H1 (cell line): ENCODE results near the gene LRG1.

ENCODE experiments used
- TF ChIP-seq, protein P1 (sequence below), 3 experiments: IDR thresholded peaks; 1 replicate in 2 of 3; 2 replicates in 1 of 3; pipeline versions ENCODE4 v1.5.1 to v1.6.1; 2011; ENCODE audit warnings: low read length in 3 of 3, mild to moderate bottlenecking in 3 of 3, inconsistent platforms in 2 of 3, low read depth in 1 of 3, moderate library complexity in 1 of 3; ENCODE audit not compliant: insufficient read depth in 1 of 3; ENCODE audit errors: control extremely low read depth in 1 of 3
- TF ChIP-seq, protein P2 (sequence below): IDR thresholded peaks from 2 replicates; pipeline ENCODE4 v1.6.1; 2011; ENCODE audit warnings: low read length, improper control_type of control experiment

DNA sequence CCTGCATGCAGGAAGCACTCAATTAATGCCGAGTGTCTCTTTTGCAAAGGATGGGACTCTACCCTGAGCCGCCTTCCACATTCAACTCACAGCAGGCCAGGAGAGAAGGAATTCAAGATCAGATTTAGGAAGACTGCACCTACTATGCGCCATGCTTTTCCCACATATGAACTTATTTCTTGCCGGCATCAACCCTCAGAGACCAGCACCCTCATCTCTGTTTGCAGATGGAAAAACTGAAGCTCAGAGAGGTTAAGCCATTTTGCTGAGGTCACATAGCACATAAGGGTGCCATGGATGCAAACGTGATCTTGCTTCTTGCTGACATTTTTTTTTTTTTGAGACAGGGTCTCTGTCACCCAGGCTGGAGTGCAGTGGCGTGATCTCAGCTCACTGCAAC lies 33.8 kb upstream of the LRG1 start:
- TF ChIP-seq, protein P1, sequence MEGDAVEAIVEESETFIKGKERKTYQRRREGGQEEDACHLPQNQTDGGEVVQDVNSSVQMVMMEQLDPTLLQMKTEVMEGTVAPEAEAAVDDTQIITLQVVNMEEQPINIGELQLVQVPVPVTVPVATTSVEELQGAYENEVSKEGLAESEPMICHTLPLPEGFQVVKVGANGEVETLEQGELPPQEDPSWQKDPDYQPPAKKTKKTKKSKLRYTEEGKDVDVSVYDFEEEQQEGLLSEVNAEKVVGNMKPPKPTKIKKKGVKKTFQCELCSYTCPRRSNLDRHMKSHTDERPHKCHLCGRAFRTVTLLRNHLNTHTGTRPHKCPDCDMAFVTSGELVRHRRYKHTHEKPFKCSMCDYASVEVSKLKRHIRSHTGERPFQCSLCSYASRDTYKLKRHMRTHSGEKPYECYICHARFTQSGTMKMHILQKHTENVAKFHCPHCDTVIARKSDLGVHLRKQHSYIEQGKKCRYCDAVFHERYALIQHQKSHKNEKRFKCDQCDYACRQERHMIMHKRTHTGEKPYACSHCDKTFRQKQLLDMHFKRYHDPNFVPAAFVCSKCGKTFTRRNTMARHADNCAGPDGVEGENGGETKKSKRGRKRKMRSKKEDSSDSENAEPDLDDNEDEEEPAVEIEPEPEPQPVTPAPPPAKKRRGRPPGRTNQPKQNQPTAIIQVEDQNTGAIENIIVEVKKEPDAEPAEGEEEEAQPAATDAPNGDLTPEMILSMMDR (IDR thresholded peaks at IDR 0.05; ENCODE audit: control extremely low read depth in 1 of 3, insufficient read depth in 1 of 3, low read depth in 1 of 3, low read length in 3 of 3) = no peak
- TF ChIP-seq, protein P2, sequence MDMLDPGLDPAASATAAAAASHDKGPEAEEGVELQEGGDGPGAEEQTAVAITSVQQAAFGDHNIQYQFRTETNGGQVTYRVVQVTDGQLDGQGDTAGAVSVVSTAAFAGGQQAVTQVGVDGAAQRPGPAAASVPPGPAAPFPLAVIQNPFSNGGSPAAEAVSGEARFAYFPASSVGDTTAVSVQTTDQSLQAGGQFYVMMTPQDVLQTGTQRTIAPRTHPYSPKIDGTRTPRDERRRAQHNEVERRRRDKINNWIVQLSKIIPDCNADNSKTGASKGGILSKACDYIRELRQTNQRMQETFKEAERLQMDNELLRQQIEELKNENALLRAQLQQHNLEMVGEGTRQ = no peak
